ENCODE measurements around the gene DPCD.

The DPCD gene

DNA sequence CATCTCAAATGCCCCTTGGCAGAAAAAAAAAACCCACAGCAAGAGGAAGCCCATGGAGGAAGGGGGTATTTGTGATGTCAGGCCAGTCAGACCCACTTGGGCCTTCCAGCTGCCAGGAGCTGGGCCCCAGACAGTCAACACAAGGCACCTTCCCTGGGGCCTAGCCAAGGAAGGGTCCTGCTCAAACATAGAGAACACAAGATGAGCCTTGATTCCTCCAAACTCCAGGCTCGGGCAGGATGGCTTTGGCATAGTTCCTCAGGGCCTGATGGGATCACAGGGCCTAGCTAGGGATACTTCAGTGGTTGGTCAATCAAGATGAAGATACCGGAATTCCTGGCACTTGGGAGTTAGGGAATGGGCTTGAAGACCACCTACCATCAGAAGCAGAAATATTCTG lies 30.8 kb downstream of the DPCD start:
- DNase-seq: no peak
- no peak for TF ChIP-seq EZH2 (IDR thresholded peaks at IDR 0.05; ENCODE audit: borderline replicate concordance, low read depth, low read length, severe bottlenecking)
- TF ChIP-seq, protein P1, sequence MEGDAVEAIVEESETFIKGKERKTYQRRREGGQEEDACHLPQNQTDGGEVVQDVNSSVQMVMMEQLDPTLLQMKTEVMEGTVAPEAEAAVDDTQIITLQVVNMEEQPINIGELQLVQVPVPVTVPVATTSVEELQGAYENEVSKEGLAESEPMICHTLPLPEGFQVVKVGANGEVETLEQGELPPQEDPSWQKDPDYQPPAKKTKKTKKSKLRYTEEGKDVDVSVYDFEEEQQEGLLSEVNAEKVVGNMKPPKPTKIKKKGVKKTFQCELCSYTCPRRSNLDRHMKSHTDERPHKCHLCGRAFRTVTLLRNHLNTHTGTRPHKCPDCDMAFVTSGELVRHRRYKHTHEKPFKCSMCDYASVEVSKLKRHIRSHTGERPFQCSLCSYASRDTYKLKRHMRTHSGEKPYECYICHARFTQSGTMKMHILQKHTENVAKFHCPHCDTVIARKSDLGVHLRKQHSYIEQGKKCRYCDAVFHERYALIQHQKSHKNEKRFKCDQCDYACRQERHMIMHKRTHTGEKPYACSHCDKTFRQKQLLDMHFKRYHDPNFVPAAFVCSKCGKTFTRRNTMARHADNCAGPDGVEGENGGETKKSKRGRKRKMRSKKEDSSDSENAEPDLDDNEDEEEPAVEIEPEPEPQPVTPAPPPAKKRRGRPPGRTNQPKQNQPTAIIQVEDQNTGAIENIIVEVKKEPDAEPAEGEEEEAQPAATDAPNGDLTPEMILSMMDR (IDR thresholded peaks at IDR 0.05; ENCODE audit: borderline replicate concordance, extremely low read depth, low read length, poor library complexity, severe bottlenecking): no peak
- no peaks in the 10 kb centered on the region for H3K79me2 ChIP-seq (ENCODE audit: insufficient read depth, low read length)
- H3K4me3 ChIP-seq (ENCODE audit: low read depth in 1 of 2, low read length in 2 of 2): no peak overlapping the region
- H4K20me1 ChIP-seq (ENCODE audit: insufficient read depth, low read length): peaks cover 4% of the 10 kb centered on the region; the same call in 1 of the 2 replicates
- peaks cover 48% of the 10 kb centered on the region for H3K36me3 ChIP-seq (ENCODE audit: insufficient read depth, low read length)
- no peak overlapping the region for H3K4me2 ChIP-seq (ENCODE audit: insufficient read depth, low read length)
- H3K4me1 ChIP-seq (ENCODE audit: insufficient read depth, low read length): no peaks in the 10 kb centered on the region
- no peak overlapping the region for H3K27ac ChIP-seq (ENCODE audit: low read length)
- H3K9me3 ChIP-seq (ENCODE audit: insufficient read depth, low read length, severe bottlenecking): no peaks in the 10 kb centered on the region
- no peak overlapping the region for H3K9ac ChIP-seq (ENCODE audit: low read depth, low read length)
- H3K27me3 ChIP-seq (ENCODE audit: insufficient read depth, low read length, poor library complexity): no peaks in the 10 kb centered on the region
- no peak for ATAC-seq (ENCODE audit: insufficient read depth, low read depth)
- H2AFZ ChIP-seq (ENCODE audit: low read depth, low read length): no peak overlapping the region

DNA sequence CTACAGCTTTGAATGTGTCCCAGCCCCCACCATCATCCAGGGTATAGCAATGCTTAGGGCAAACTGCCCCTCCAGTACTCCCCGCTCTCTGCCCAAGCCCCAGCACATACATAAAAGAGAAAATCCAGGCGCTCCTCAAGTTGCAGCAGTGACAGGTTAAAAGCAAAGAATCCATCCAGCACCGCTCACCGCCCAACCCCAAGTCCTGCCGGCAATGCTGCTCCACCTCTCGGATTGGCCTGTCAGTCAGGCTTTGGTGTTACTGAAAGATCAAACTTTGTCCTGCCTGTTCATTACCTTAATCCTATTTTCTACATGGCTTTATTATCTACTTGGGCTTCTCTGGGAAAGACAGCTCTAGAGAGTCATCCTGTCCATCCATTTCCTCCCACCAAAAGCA lies 31.9 kb downstream of the DPCD start:
- Histone ChIP-seq H3K9ac (ENCODE audit: low read depth, low read length) (no peak overlapping the region), H2AFZ (ENCODE audit: low read depth, low read length) (no peak overlapping the region), H3K4me2 (ENCODE audit: insufficient read depth, low read length) (no peak overlapping the region), H3K4me1 (ENCODE audit: insufficient read depth, low read length) (no peaks in the 10 kb centered on the region), H4K20me1 (ENCODE audit: insufficient read depth, low read length) (peaks cover 4% of the 10 kb centered on the region; the same call in 1 of the 2 replicates), H3K4me3 (ENCODE audit: low read depth in 1 of 2, low read length in 2 of 2) (no peak overlapping the region), H3K27ac (ENCODE audit: low read length) (no peak overlapping the region), H3K27me3 (ENCODE audit: insufficient read depth, low read length, poor library complexity) (no peaks in the 10 kb centered on the region), H3K79me2 (ENCODE audit: insufficient read depth, low read length) (no peaks in the 10 kb centered on the region), H3K36me3 (ENCODE audit: insufficient read depth, low read length) (peaks cover 57% of the 10 kb centered on the region), H3K9me3 (ENCODE audit: insufficient read depth, low read length, severe bottlenecking) (no peaks in the 10 kb centered on the region)
- no peak for TF ChIP-seq EZH2 (IDR thresholded peaks at IDR 0.05; ENCODE audit: borderline replicate concordance, low read depth, low read length, severe bottlenecking)
- TF ChIP-seq, protein P1 (IDR thresholded peaks at IDR 0.05; ENCODE audit: borderline replicate concordance, extremely low read depth, low read length, poor library complexity, severe bottlenecking): no peak
- ATAC-seq (ENCODE audit: insufficient read depth, low read depth) (no peak), DNase-seq (no peak)

DNA sequence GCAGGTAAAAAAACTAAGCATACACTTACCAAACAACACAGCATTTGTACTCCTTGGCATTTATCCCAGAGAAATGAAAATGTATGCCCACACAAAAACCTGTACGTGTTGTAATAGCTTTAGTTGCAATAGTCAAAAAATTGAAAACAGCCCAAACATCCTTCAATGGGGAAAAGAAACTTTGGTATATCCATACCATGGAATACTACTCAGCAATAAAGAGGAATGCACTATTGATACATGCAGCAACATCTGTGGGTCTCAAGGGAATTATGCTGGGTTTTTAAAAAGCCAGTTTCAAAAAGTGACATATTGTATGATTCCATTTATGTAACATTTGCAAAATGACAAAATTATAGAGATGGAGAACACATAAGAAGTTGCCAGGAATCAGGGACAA lies 35.4 kb downstream of the DPCD start:
- H3K4me2 ChIP-seq (ENCODE audit: insufficient read depth, low read length): no peak overlapping the region
- no peaks in the 10 kb centered on the region for H3K79me2 ChIP-seq (ENCODE audit: insufficient read depth, low read length)
- H3K4me1 ChIP-seq (ENCODE audit: insufficient read depth, low read length): no peaks in the 10 kb centered on the region
- 0 out of 2 replicates have a peak, but pooled peaks cover 4% of the 10 kb centered on the region for H4K20me1 ChIP-seq (ENCODE audit: insufficient read depth, low read length)
- no peak for DNase-seq
- no peak for ATAC-seq (ENCODE audit: insufficient read depth, low read depth)
- H3K9ac ChIP-seq (ENCODE audit: low read depth, low read length): no peak overlapping the region
- no peaks in the 10 kb centered on the region for H3K27me3 ChIP-seq (ENCODE audit: insufficient read depth, low read length, poor library complexity)
- peaks cover 51% of the 10 kb centered on the region for H3K36me3 ChIP-seq (ENCODE audit: insufficient read depth, low read length)
- no peak overlapping the region for H3K4me3 ChIP-seq (ENCODE audit: low read depth in 1 of 2, low read length in 2 of 2)
- no peaks in the 10 kb centered on the region for H3K9me3 ChIP-seq (ENCODE audit: insufficient read depth, low read length, severe bottlenecking)
- no peak overlapping the region for H3K27ac ChIP-seq (ENCODE audit: low read length)
- no peak overlapping the region for H2AFZ ChIP-seq (ENCODE audit: low read depth, low read length)
- TF ChIP-seq, protein P1 (IDR thresholded peaks at IDR 0.05; ENCODE audit: borderline replicate concordance, extremely low read depth, low read length, poor library complexity, severe bottlenecking): no peak
- TF ChIP-seq EZH2 (IDR thresholded peaks at IDR 0.05; ENCODE audit: borderline replicate concordance, low read depth, low read length, severe bottlenecking): no peak
